Stimulated activated CD8-positive, alpha-beta memory T cell treated with anti-CD3 and anti-CD28 coated beads, Interleukin-4, amount 100 ng/mL, for 48 hours (primary cell): Measurements from ENCODE around the gene SAPCD1.

ENCODE experiments used
- DNase-seq: peaks from one replicate; pipeline ENCODE4 v3.0.0-alpha.2; 2020

SAPCD1 gene

DNA sequence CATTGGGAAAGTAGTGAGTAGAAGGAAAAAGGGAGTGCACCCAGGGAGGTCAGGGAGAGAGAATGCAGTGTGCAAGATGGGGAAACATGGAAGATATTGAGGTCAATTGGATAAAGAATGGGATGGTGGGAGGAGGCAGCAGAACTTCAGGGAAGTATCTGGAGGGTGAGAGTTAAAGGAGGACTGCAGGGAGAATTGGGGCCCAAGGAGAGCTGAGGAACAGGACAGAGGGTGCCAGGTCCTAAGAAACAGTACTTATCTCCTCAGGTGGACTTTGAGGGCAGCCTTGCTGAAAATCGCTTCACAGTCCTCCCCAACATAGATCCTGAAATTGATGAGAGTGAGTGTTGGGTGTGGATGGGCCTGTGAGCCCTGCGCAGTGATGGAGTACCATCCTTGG, 4.2 kb upstream of the SAPCD1 start:
- DNase-seq: no peak

GRCh38 chr6:31760790-31761189, 1.7 kb upstream of the SAPCD1 start:
- DNase-seq: no peak

DNA sequence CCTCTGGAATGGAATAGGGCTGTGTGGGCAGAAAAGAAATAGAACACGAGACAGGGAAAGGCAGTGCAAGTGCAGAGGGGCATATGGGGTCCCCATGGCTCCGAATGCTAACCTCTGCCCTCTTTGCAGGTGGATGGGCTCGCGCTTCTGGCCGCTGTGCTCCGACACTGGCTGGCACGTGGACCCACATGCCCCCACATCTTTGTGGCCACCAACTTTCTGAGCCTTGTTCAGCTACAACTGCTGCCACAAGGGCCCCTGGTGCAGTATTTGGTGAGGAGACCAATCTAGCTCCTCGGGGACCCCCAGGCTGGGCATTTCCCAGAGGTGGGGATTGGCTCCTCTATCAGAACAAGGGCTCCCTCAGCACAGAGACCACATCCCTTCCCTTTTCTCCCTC, 1.1 kb upstream of the SAPCD1 start:
- DNase-seq: no peak

DNA sequence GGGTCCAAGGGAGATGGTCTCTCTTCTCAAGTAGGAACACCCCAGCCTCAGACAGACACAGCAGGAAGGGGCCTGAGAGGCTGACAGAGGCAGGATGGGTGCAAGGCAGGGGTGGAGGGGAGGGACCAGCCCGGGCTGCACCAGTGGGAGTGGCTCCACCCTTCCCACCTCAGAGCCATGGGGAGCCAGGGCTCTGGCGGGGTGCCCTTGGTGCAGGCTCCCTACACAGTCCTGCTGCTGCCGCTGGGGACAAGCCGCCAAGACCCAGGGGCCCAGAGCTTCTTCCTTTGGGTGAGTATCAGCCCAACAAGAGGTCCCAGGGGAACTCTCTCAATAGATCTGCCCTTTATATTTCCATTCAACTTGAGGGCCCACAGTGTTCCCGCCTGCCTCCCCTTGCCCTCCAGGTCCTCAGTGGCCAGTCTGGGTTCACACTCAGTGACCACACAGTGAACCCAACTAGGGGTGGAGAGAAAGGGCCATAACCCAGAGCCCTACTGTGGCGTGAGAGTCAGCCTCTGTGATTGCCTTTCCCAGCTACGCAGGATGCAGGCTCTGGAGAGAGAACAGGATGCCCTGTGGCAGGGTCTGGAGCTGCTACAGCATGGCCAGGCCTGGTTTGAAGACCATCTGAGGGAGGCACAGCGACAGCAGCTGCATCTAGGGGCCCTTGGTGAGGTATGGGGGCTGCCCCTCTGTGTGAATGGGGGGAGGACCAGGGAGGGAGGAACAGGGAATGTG, 592 bp downstream of the SAPCD1 start:
- no peak for DNase-seq

DNA sequence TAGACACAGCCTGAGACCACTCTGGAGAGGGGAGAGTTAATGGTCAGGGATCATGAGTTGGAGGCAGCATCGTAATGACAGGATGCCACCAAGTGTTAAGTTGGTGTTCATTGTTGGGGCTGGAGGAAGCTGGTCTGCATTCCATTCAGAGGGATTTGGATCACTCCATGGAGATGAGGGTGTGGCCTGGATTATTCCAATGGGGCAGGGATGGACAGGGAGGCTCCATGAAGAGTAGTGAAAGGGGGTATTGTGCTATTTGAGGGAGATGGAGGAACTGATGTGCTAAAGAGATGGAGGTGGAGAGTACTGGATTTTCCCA, 1.1 kb downstream of the SAPCD1 start:
- no peak for DNase-seq

- no peak for DNase-seq
Measured at GRCh38 chr6:31764198-31764597, 1.7 kb downstream of the SAPCD1 start.

DNA sequence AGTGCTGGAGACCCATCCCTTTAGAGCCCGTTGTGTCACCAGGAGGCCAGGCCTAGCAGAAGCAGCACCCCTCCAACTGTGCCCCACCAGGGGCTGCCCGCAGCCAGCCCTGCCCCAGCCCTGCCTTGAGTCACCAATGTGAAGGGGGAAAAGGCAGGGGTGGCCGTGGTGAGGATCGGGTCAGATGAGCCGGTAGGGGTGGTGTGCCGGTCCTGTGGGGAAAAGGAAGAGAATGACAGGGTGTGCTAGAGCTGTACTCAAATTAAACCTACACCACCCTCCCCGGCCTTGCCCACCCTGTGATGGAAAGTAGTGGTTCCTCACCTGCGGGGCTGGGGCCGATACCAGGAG, 3.1 kb downstream of the SAPCD1 start:
- no peak for DNase-seq

- DNase-seq: no peak
Measured at GRCh38 chr6:31765910-31766794, 3.7 kb downstream of the SAPCD1 start.

DNA sequence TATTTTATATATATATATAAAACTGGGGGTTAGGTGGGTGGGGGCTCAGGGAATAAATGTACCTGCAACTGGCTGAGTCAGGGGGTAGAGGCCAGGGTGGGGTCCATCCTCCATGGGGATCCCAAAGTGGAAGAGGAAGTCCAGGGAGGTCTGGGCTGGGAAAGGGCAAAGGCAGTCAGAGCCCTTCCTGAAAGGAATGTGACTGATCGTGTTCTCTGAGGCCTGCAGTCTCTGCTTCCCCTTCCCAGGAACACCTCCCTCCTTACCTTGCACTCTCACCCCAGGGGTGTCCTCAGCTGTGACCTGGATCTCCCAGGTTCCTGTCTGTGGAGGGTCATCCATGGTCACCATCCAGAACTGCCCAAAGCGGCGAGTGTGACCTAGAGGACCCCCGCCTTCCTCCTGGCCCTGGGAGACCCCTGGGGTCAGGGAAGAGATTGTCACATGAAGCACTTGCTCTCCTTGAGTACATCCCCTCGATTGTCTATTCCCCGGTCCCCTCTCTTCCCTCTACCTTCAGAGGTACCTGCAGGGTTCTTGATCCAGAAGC, 4.7 kb downstream of the SAPCD1 start:
- no peak for DNase-seq

DNA sequence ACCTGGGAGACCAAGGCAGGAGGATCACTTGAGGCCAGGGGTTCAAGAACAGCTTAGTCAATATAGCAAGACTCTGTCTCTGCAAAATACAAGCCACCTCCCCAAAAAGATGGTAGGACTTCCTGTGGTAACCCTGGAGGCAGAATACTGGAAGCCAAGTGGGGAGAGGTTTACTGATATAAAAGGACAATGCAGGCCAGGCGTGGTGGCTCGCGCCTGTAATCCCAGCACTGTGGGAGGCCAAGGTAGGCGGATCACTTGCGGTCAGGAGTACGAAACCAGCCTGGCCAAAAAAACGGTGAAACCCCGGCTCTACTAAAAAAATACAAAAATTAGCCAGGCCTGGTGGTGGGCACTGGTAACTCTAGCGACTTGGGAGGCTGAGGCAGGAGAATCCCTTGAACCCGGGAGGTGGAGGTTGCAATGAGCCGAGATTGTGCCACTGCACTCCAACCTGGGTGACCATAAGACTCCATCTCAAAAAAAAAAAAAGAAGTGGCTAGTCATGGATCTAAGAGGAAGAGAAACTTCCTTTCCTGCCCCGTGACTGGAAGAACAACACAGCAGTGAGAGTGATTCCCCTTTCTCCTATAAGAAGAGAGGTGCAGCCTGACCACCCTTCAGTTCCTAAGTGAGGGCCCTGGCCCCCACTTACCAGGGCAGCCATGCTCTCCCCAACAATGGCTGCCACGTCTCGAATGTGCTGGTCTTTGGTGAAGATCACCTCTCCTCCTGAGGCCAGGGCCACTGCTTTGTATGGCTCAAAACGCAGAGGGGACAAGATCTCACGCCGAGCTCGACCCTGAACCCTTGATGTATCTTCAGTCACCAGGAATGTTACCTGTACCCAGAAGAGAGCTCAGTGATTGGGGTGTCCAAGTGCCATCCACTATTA, 6.2 kb downstream of the SAPCD1 start:
- DNase-seq: no peak

GRCh38 chr6:31769684-31770371, 7.4 kb downstream of the SAPCD1 start:
- DNase-seq: peak; percentile 93

- DNase-seq: no peak
Measured at GRCh38 chr6:31770860-31771259, 8.4 kb downstream of the SAPCD1 start.

DNA sequence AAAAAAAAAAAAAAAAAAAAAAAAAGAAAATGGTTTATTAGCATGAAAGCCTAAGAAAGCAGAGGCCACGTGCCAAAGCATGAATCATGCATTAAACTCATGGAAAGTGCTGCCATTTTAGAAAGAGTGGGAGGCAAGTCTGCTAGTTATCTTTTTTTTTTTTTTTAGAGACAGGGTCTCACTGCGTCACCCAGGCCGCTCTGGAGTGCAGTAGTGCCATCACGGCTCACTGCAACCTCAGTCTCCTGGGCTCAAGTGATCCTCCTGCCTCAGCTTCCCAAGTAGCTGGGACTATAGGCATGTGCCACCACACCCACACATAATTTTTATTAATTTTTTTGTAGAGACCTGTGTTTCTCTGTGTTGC, 9.5 kb downstream of the SAPCD1 start:
- DNase-seq: no peak

- no peak for DNase-seq
Measured at GRCh38 chr6:31775184-31775583, 12.7 kb downstream of the SAPCD1 start.

DNA sequence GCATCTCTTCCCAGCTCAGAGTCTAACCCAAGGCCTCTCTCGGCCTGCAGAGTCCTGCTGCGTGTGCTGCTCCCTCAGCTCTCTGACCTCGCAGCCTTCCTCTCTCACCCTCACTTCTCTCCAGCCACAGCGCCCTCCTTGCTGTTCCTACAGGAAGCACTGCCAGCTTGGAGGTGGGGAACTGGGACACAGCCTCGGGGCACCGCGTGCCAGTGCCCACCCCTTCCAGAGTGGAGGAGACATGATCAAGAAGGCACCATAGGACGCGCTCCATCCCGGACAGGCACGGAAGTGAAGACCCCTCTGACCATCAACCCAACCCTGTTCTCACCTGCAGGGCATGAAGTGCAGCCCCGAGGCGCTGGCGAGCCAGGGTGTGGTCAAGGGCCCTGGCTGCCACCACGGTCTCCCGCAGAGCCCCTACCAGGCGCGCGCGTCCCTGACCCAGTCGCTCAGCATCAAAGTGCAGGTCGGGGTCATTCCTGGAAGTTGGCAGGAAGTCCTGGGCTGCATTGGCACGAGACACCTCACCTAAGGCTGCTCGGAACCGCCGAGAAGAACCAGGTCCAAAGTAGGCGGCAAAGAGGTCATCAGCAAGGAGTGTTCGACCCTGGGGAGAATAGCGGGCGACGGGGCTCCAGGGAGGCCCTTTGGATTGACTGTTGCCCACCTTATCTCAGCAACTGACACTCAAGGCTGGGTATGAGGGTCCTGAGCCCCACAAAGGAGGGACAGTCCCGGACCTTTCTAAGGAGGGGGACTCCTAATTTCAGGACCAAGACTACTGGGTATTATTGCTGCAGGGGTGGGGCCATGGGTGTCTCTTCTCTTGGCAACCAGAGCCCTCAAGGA, 13.4 kb downstream of the SAPCD1 start:
- no peak for DNase-seq

DNA sequence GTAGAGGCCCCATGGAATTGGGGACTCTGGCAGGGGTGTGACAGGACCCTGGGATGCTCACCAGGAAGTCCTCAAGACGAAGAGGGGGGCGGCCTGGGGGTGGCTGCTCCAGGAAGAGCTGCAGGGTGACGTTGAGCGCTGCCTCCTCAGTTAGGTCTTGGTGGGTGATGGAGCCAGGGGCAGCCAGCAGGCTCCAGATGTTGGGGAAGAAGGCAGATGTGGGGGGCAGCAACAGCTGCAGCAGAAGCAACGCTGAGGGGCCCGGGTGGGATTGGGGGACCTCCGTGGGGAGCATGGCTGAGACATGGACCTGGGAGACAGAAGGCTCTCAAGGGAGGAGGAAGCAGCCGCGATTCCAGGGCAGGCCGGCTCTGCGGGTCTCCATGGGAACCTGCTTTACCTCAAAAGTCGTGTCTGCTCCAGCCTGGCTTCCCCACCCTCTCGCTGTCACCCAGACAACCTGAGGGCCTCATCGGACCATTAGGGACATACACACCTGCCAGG, 14.1 kb downstream of the SAPCD1 start:
- DNase-seq: no peak

DNA sequence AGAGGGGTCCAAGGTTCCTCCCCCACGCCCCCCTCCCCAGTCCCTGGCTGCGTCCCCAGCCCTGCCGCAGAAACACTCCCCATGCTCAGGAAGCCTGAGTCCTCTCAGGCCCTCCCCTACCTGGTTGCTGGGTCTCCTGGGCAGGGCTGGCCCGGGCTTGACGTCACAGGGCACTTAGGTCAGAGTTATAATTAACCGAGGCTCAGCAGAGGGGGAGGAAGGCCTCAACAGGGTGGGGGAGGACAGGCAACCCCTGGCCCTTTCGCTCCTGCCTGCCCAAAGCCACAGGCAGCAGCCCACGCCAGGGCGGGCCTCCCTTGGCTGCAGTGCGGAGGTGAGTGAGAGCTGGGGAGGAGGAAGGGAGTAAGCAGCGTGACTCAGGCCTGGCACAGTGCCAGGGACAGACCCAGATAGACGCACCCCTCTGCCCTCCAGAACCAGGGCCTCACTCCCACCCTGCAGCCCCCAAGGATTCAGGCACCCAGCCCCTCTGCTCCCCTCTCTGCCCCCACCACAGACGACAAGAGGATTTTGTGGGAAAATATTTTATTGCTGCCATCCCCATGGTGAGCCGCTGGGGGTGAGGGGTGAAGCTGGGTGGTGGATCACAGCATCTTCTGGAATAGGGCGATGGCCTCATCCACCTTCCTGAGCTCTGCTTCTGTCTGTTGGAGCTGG, 14.7 kb downstream of the SAPCD1 start, which contains the start of gene VWA7:
Gene VWA7, minus strand, starts transcription at position 340 of the 678 bp plus-strand sequence. CDS start 549 bp downstream, outside the sequence.
- DNase-seq: peak; percentile 83

DNA sequence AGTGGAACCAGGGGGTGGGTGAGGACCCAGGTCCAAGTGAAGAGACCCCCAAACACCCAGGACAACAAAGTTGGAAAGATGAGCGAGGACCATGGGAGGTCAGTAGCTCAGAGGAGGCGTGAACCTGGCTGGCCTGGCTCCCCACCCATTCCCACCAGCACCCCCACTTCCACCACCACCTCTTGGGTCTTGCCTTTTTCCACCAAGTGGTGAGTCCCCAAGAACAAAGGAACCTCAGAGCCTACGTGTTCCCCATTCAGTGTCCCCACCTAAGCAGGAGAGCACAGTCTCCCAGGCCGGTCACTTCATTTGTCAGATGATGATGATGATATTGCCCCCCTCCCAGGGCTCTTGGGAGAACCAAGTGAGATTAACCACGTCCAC, 15.2 kb downstream of the SAPCD1 start:
- no peak for DNase-seq

DNA sequence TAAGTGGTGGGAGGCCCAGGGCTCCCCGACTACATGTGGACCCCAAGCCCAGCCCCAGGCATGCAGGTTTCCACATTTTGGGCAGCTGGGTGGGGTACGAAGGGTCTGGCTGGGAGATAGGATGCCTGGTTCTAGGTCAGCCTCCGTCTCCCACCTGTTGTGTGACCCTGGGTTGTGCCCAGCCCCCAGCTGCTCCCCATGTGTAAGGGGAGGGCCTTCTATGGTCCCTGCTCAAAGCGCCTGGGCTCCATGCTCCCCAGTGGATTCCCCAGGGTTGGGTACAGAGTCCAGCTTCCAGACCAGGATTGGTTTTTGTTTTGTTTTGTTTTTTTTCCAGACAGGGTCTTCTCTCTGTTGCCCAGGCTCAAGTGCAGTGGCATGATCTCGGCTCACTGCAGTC, 15.7 kb downstream of the SAPCD1 start:
- DNase-seq: no peak

GRCh38 chr6:31778999-31779885, 16.8 kb downstream of the SAPCD1 start:
- DNase-seq: no peak
